Amniotic stem cell (primary cell): ENCODE results near the gene IL5RA.

Source experiments
- DNase-seq: peaks from one replicate; lab custom pipeline; 2025; lab: John Stamatoyannopoulos, UW

IL5RA gene

GRCh38 chr3:3110299-3110630, at the start of gene IL5RA:
Gene IL5RA (minus strand): TSS chr3:3110374. CDS start chr3:3104984, 5,390 bp downstream.
- no peak for DNase-seq

- DNase-seq: no peak
Observed at GRCh38 chr3:3157484-3157883, 47.3 kb upstream of the IL5RA start.

GRCh38 chr3:3154879-3155610, 44.9 kb upstream of the IL5RA start:
- DNase-seq: no peak

GRCh38 chr3:3151513-3151912, 41.3 kb upstream of the IL5RA start:
- no peak for DNase-seq

GRCh38 chr3:3149560-3149959, 39.4 kb upstream of the IL5RA start:
- DNase-seq: no peak

GRCh38 chr3:3145831-3146230, 35.7 kb upstream of the IL5RA start:
- no peak for DNase-seq

- DNase-seq: no peak
Observed at GRCh38 chr3:3141939-3142338, 31.8 kb upstream of the IL5RA start.

GRCh38 chr3:3137526-3137925, 27.4 kb upstream of the IL5RA start:
- DNase-seq: no peak

GRCh38 chr3:3134750-3135448, 24.7 kb upstream of the IL5RA start:
- no peak for DNase-seq

GRCh38 chr3:3133500-3133899, 23.3 kb upstream of the IL5RA start:
- no peak for DNase-seq

- DNase-seq: no peak
Observed at GRCh38 chr3:3129579-3129978, 19.4 kb upstream of the IL5RA start.

- no peak for DNase-seq
Observed at GRCh38 chr3:3127432-3128010, 17.3 kb upstream of the IL5RA start.

GRCh38 chr3:3126477-3127431, 16.6 kb upstream of the IL5RA start, which contains the start of gene TRNT1:
Gene TRNT1 (plus strand): TSS chr3:3126940. CDS start chr3:3129041, 2,101 bp downstream.
- peak; percentile 83 for DNase-seq

- DNase-seq: no peak
Observed at GRCh38 chr3:3125977-3126376, 15.8 kb upstream of the IL5RA start.

GRCh38 chr3:3119393-3119851, 9.2 kb upstream of the IL5RA start:
- DNase-seq: no peak

- DNase-seq: no peak
Observed at GRCh38 chr3:3117651-3118050, 7.5 kb upstream of the IL5RA start.

GRCh38 chr3:3113042-3113709, 3.0 kb upstream of the IL5RA start:
- no peak for DNase-seq

- no peak for DNase-seq
Observed at GRCh38 chr3:3110749-3111361, 681 bp upstream of the IL5RA start.

GRCh38 chr3:3109407-3110298, 521 bp downstream of the IL5RA start:
- no peak for DNase-seq

- no peak for DNase-seq
Observed at GRCh38 chr3:3107858-3108257, 2.3 kb downstream of the IL5RA start.
